Stimulated activated naive CD4-positive, alpha-beta T cell (primary cell): Measurements from ENCODE around the gene OR52E4.

Source experiments
- DNase-seq, 6 experiments: peaks; one replicate each; lab custom pipeline; 2025; lab: John Stamatoyannopoulos, UW

The OR52E4 gene

DNA sequence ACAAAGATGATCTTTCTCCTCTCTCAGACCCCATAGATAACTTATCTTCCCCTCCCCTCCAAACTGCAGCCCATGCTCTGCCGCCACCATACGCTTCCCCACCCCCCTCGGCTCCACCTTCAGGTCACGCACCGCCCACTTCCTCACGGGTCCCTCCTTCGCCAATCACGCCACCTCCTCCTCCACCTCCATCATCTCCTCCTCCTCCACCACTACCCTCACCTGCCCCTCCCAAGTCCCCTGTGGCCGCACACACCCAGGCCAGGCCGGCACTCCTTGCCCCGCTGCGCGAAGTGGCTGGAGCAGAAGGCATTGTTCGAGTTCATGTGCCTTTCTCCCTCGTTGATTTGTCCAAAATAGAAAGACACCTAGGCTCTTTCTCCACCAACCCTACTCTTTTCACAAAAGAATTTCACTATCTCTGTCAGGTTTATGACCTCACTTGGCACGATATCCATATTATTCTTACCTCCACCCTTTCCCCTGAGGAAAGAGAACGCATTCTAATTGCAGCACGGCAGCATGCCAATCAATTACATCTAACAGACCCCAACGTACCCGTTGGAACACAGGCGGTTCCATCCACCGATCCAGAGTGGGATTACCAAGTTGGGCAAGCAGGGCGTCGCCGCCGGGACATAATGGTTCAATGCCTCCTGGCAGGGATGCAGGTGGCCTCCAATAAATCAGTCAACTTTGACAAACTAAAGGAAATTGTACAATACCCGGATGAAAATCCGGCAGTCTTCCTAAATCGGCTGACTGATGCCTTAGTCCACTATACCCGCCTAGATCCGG lies 49.3 kb downstream of the OR52E4 start:
- no peak for DNase-seq

DNA sequence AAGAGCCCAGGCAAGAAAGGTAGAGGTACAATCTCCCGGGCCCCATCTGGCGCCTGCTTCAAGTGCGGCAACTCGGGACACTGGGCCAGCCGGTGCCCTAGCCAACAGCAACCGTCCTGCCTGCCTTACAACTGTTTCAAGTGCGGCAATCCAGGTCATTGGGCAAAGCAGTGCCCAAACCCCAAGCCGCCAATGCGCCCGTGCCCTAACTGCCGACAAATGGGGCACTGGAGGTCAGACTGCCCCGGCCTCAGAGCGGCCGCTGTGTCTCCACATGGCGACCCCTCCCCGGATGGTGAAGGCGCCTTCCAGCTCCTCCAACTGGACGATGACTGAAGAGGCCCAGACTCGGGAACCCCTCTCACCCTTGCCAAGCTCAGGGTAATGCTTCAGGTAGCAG lies 50.2 kb downstream of the OR52E4 start:
- DNase-seq = no peak

DNA sequence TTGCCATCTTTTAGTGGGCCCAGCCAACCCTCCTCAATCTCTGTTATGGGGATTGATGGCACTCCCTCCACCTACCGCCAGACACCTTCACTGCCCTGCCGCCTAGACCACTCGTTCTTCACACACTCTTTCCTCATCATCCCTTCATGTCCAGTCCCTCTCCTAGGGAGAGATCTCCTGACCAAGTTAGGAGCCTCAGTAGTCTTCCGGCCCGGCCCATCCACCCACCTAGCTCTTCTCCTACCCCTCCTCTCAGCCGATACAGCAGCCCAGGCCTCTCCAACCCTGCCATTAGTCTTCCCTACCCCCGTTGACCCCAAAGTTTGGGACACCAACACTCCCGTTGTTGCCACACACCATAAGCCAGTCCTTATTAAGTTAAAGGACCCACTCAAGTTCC lies 50.6 kb downstream of the OR52E4 start:
- DNase-seq = no peak

DNA sequence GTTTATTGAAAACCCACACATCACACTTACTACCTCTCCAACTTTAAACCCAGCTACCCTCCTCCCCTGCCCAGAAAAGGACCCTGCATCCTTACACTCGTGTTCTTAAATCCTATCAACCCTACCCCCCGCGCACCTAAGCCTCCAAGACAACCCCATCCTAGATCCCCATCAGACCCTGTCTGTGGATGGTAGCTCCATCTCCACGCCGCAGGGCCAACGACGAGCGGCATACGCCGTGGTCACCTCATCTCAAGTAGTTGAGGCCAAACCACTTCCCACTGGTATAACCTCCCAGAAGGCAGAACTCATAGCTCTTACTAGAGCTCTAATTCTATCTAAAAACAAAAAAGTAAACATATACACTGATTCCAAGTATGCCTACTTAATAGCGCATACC lies 52.2 kb downstream of the OR52E4 start:
- DNase-seq = no peak

DNA sequence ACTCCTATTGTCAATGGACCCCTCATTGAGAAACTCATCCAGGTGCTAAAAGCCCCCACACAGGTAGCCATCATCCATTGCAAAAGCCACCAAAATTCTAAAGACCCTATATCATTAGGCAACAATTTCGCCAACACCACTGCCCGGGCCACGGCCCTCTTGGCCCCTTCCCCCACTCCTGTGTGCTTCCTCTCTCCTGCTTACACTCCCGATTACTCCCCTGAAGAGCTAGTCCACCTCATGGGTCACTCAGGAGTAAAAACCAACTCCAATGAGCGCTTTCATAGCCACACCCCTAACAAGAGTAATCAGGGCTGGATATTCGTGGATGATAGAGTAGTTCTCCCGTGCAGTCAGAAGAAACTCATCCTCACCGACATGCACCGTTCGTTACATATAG lies 52.7 kb downstream of the OR52E4 start:
- DNase-seq = no peak
